Measurements from ENCODE around the gene ACOT7. TPM values are rescaled to one million over a fixed set of nuclear protein-coding genes. Genes with fewer than 3 reads are reported as not detected.
A peak's percentile ranks its signal among the peaks of the same experiment; 100 is the strongest.

ACOT7 gene
- total and polyA plus RNA-seq, 2 experiments from 2014 or later = 167 to 169 TPM

DNA sequence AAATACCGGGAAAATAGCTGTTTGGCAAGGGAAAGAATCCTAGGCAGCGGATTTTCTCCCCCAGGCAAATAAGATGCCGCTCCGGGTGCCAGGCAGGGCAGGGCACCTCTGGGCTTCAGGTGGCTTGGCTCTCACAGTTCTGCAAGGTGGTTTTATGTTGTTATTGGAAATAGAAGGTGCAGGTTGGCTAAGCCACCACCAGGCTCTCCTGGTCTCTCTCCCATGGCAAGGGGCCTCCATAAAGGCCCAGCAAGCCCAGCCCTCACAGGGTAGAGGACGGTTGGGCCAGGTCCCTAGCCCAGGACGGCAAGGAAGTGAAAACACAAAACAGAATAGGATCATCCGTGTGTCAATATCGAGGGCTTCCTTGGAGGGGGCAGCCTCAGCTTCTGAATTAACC, 95.0 kb downstream of the ACOT7 start:
- Histone ChIP-seq H3K79me2 (replicated peaks; ENCODE audit: insufficient read depth) (no peaks in the 10 kb centered on the region), H3K27me3 (ENCODE audit: insufficient read depth) (no peaks in the 10 kb centered on the region), H3F3A (replicated peaks; ENCODE audit: low read depth) (0 out of 2 replicates have a peak, but pooled peaks cover 2% of the 10 kb centered on the region), H3K27ac (ENCODE audit: low read depth) (no peak overlapping the region), H3K36me3 (ENCODE audit: insufficient read depth) (peaks cover under 1% of the 10 kb centered on the region; the same call in 1 of the 2 replicates), H3K4me2 (no peak overlapping the region), H3K9me2 (ENCODE audit: insufficient read depth) (no peaks in the 10 kb centered on the region), H4K20me1 (replicated peaks; ENCODE audit: insufficient read depth) (peaks cover 4% of the 10 kb centered on the region), H3K4me3 (no peak overlapping the region), H3K4me1 (ENCODE audit: insufficient read depth) (no peaks in the 10 kb centered on the region), H2AFZ (no peak overlapping the region)
- peaks cover 9% of the 10 kb centered on the region for H3K27me3 Mint-ChIP-seq (ENCODE audit: insufficient read depth, low read depth, poor library complexity)
- H3K4me3 Mint-ChIP-seq = no peak overlapping the region
- H3K36me3 Mint-ChIP-seq (ENCODE audit: low read depth) = peaks cover 20% of the 10 kb centered on the region
- DNase-seq (ENCODE audit: low spot score) (peak; percentile 31), ATAC-seq (peak; percentile 65)
- no peak overlapping the region for H3K27ac Mint-ChIP-seq
- TF ChIP-seq EZH2 (IDR thresholded peaks at IDR 0.05; ENCODE audit: low read depth, unreplicated experiment) (no peak), ZNF331 (CRISPR knock-in tag; IDR thresholded peaks at IDR 0.05; ENCODE audit: low read depth) (peak; percentile 84)
- H3K4me1 Mint-ChIP-seq = no peaks in the 10 kb centered on the region
- H3K9me3 Mint-ChIP-seq = no peaks in the 10 kb centered on the region

GRCh38 chr1:6295910-6296309, 97.7 kb downstream of the ACOT7 start:
- Histone ChIP-seq H3K27me3 (ENCODE audit: insufficient read depth) (no peaks in the 10 kb centered on the region), H3K9me2 (ENCODE audit: insufficient read depth) (no peaks in the 10 kb centered on the region), H3K79me2 (replicated peaks; ENCODE audit: insufficient read depth) (no peaks in the 10 kb centered on the region), H3K4me2 (no peak overlapping the region), H4K20me1 (replicated peaks; ENCODE audit: insufficient read depth) (peaks cover 4% of the 10 kb centered on the region), H3K4me3 (no peak overlapping the region), H3K27ac (ENCODE audit: low read depth) (no peak overlapping the region), H2AFZ (no peak overlapping the region), H3F3A (replicated peaks; ENCODE audit: low read depth) (peaks cover 2% of the 10 kb centered on the region; the same call in 1 of the 2 replicates), H3K36me3 (ENCODE audit: insufficient read depth) (peaks cover 7% of the 10 kb centered on the region; the same call in 1 of the 2 replicates), H3K4me1 (ENCODE audit: insufficient read depth) (no peaks in the 10 kb centered on the region)
- DNase-seq (ENCODE audit: low spot score) (no peak), ATAC-seq (no peak)
- no peak overlapping the region for H3K4me3 Mint-ChIP-seq
- H3K4me1 Mint-ChIP-seq = no peaks in the 10 kb centered on the region
- H3K9me3 Mint-ChIP-seq = no peaks in the 10 kb centered on the region
- peaks cover 23% of the 10 kb centered on the region for H3K36me3 Mint-ChIP-seq (ENCODE audit: low read depth)
- H3K27me3 Mint-ChIP-seq (ENCODE audit: insufficient read depth, low read depth, poor library complexity) = peaks cover 9% of the 10 kb centered on the region
- no peak overlapping the region for H3K27ac Mint-ChIP-seq
- TF ChIP-seq STAT1 (IDR thresholded peaks at IDR 0.05; ENCODE audit: unreplicated experiment) (no peak), ZNF331 (CRISPR knock-in tag; IDR thresholded peaks at IDR 0.05; ENCODE audit: low read depth) (no peak), EZH2 (IDR thresholded peaks at IDR 0.05; ENCODE audit: low read depth, unreplicated experiment) (no peak), JUNB (IDR thresholded peaks at IDR 0.05; ENCODE audit: unreplicated experiment) (no peak), CREB1 (CRISPR knock-in tag; IDR thresholded peaks at IDR 0.05; ENCODE audit: low read depth) (no peak), POLR2AphosphoS5 (IDR thresholded peaks at IDR 0.05; ENCODE audit: low read depth) (no peak), ZNF114 (CRISPR knock-in tag; IDR thresholded peaks at IDR 0.05) (no peak), NANOG (IDR thresholded peaks at IDR 0.05; ENCODE audit: borderline replicate concordance) (no peak), ZNF462 (CRISPR knock-in tag; IDR thresholded peaks at IDR 0.05) (no peak), EZH2phosphoT487 (IDR thresholded peaks at IDR 0.05; ENCODE audit: unreplicated experiment) (no peak)
- TF ChIP-seq, protein P1, sequence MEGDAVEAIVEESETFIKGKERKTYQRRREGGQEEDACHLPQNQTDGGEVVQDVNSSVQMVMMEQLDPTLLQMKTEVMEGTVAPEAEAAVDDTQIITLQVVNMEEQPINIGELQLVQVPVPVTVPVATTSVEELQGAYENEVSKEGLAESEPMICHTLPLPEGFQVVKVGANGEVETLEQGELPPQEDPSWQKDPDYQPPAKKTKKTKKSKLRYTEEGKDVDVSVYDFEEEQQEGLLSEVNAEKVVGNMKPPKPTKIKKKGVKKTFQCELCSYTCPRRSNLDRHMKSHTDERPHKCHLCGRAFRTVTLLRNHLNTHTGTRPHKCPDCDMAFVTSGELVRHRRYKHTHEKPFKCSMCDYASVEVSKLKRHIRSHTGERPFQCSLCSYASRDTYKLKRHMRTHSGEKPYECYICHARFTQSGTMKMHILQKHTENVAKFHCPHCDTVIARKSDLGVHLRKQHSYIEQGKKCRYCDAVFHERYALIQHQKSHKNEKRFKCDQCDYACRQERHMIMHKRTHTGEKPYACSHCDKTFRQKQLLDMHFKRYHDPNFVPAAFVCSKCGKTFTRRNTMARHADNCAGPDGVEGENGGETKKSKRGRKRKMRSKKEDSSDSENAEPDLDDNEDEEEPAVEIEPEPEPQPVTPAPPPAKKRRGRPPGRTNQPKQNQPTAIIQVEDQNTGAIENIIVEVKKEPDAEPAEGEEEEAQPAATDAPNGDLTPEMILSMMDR (conservative IDR thresholded peaks at IDR 0.05; ENCODE audit: low read depth in 2 of 2) = no peak
- TF ChIP-seq, protein P2, sequence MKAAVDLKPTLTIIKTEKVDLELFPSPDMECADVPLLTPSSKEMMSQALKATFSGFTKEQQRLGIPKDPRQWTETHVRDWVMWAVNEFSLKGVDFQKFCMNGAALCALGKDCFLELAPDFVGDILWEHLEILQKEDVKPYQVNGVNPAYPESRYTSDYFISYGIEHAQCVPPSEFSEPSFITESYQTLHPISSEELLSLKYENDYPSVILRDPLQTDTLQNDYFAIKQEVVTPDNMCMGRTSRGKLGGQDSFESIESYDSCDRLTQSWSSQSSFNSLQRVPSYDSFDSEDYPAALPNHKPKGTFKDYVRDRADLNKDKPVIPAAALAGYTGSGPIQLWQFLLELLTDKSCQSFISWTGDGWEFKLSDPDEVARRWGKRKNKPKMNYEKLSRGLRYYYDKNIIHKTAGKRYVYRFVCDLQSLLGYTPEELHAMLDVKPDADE (IDR thresholded peaks at IDR 0.05) = no peak

Data from GM23338 (cell line).